GM21447 (cell line): ENCODE data around the gene PLA2G6.

ENCODE experiments used
- ATAC-seq: cut with Tn5 transposase; IDR thresholded peaks from one replicate; pipeline ENCODE4 v1.9.1; 2021; ENCODE audit not compliant: unreplicated experiment

PLA2G6 gene

DNA sequence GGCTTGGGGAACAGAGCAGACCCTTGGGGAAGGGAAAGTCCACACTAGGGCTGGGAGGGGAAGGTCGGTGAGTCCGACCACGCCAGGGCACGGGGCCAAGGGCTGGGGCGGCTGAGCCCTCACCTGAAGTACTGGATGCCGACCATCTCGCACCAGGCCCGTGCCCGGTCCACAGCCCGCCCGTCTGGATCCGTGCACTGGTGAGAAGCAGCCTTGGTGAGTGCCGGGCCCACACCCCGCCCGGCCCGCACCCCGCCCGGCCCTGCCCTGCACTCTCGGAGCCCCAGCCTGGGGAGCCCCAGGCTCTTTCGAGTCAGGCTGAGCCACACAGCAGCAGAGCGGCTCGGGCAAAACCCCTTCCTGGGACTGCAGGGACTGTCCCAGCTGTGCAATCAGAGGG, 69.2 kb downstream of the PLA2G6 start:
- no peak for ATAC-seq

DNA sequence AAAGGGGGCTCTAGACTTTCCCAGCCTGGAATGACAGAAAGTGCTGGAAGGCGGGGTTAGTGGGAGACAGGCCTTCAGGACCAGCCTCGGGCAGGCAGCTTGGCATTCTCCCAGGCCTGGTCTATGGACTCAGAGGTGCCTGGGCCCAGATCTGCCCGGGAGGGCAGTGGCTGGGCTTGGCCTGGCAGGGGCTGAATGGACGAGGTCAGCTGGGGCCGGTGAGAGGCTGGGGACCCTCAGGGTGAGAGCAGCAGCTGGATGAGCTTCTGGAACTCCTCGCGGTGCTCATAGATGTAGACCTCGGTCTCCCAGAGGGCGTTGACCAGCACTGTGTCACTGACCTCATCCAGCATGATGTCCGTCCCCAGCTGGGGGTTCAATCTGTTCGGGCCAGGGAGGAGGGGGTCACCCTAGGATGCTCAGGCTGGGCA, 69.7 kb downstream of the PLA2G6 start:
- ATAC-seq = no peak

DNA sequence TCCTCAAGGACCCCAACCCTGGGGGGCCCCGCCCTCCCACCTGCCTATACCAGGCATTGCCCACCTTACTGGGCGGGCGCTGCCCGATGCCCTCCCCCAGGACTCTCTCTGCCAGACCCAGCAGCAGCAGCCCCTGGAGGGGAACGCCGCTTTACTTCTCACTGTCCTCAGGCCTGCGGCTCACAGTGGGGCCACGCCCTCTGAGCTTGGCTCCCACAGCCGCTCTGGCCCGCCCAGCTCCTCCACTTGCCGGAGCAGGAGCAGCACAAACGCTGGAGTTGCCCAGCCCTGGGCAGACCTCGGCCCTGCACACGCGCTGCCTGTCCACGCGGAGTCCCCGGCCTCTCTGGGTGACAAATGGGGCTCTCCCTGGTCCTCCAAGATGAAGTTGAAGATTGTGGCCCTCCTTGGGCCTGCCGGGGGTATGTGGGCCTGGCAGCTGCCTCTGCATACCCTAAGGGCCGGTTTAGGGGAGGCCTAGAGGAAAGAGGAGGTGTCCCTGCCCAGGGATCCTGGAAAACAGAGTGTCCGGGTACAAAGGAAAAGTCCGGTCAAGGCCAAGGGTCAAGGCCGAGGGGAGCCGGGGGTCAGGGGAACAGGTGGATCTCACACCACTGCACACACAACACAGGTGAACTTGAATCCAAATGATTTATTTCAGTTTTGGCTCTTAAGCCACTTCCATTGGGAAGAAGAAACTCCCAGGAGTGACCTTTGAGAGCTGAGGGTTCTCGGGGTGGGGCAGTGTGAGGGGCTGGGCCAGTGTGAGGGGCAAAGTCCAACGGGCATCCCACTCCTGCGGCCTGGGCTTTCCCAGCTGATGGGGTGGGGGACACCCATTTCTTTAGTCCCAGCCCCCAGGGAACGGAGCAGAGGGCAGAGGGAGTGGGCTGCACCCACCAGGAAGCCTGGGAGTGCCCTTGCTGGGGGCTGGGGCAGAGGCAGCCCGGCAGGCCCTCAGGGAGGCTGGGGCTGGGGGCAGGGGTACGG, 70.5 kb downstream of the PLA2G6 start:
- ATAC-seq = no peak

DNA sequence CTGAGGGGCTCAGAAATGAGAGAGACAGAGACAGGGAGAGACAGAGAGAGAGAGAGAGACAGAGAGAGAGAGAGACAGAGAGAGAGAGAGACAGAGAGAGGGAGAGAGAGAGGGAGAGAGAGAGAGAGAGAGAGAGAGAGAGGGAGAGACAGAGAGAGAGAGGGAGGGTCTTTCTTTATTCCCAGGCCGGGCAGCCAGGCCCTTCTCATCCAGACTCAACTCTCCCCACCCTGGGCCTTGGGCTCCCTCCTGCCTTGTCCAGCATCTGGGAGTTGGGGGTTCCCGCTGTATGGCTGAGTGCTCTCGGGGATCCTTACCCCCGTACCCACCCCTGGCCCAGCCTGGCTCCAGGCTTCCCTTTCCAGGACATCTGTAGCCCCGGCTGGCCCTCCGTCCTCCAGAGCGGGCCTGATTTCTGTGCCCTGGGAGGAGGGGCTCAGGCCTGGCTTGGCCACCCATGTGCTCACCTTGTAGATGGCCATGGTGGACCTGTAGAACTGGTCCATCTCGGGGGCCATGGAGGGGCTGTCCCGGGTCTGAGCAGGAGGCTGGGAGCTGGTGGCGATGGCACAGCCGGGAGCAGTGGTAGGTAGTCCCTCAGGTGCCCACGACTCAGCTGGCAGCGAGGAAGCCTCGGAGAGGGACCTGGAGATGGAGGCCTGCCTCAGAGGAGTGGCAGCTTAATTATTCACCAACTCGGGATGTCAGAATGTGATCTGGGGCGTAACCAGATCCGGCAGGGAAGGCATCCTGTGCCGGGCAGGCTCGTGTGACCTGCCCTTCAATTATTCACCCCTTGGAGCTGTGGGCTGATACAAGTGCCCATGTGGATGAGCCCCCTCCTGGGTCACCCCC, 71.4 kb downstream of the PLA2G6 start, which contains the start of gene BAIAP2L2:
TSS of gene BAIAP2L2 (minus strand) at position 677 of the 855 bp plus-strand sequence. CDS start at position 518, 159 bp downstream.
- ATAC-seq = no peak

DNA sequence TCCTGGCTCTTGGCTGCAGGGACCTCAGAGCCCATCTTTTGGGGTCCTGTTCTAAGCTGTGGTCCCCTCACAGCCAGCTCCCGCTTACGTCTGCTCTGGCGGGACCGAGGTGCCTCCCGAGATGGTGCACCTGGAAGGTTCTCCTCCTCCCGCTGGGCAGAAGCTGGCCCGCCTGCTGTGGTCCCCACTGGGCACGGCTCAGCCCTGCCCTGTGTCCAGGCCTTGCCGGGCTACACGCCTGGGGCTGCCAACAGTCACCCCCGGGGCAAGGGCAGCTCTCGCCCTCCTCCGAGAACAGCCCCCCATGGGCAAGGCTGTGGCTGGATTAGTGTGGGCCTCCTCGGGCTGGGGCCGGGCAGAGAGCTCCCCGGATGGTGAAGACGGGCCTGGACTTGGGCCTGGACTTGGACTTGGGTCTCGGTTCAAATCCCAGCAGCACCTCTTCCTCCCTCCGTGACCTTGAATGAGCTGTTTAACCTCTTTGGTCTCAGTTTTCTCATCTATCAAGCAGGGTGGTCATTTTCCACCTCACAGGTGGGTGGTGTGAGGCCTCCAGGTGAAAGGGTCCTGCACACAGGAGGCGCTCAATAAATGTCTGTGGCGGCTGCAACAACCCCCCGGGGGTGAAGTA, 72.1 kb downstream of the PLA2G6 start:
- no peak for ATAC-seq

DNA sequence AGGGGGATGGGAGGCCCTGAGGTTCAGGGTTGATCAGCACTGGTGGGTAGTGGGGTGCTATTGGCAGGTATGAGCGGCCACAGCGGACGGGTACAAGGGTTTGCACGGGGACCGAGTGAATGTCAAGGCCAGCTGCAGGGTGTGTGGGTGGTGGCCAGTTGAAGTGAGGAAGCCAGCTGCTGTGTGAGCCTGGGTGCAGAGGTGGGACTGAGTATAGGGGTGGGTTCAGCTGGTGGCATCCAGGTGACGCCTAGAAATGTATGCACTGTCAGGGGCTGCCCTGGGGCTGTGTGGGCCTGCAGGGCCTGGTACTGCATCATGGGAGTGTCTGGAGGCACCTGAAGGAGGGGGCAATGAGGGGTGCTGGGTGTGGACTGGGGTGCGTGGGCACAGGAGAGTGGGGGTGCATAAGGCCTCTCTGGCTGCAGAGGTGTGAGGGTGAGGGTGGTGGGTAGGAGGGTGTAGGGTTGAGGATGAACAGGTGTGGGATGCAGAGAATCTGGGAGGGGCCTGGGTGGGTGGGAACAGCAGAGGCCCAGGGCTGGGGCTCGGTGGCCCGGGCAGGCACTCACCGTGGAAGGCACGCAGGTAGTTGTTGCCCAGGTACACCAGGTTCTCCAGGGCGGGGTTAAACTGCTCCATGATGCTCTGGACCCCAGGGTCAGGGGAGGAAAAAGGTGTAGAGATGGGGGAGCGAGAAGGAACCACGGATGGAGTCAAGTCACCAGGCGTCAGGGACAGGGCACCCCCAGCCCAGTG, 72.9 kb downstream of the PLA2G6 start:
- no peak for ATAC-seq

DNA sequence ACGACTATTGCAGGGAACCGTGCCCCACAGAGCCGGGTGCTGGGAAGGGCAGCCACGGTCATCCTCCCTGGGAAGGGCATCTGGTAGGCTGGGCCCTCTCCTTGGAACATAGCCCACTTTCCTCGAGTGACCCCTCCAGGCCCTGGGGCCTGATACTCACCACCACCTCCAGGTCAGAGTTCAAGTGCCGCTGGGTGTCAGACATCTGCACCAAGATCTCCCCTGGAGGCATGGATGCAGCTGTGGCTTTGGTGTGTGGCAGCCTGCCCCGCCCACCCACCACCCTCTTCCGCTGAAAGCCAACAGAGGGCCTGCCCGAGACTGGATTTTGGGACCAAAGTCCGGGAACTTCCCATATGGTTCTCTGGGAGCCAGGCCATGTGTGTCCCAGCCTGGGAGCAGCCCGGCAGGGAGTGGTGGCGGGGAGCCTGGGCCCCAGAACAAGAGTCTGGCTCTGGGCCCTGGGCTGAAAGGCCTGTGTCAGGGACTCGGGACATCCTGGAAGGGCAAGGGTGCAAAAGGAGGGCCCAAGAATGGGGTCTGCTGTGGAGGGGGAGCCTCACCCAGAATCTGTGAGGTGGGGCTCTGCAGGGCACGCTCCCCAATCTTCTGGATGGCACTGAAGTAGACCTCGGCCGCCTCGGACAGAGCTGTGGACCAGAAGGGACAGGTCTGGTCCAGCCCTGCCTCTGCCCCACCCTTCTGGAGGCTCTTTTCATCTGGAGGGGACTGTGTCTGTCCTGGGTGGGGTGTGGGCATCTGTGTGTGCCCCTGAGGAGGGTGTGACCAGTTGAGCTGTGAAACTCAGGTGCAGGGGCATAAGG, 73.7 kb downstream of the PLA2G6 start:
- ATAC-seq = no peak

DNA sequence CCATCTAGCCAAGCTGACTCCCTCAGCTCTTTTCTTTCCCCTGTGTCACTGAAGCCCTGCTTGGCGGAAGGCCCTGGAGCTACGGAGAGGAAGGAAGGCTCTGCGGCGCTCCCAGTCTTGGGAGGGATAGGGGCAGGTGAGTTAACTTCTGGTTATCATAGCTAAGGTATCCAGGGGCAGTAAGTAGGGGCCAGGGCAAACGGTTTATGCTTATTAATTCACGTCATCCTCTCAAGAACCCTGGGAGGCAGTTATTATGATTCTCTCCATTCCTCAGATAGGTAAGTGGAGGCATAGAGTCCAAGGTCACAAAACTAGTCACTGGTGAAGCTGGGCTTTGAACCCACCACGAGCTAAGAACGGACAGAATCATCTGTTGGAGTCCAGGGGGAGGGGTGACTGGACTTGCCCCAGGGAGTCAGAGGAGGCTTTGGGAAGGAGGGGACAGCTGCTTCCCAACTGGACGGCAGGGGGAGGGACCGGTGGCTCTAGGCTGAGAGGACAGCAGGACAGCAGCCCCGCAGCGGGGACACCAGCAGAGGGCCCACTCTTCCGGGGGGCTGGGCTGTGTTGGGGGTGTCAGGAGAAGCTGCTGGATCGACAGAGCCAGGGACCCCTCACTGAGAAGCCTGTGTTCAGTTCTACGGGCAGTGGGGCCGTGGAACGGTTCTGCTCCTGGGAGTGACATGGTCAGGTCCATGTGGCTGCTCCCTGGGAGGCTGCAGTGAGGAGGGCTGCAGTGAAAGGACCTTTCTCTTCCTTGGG, 74.6 kb downstream of the PLA2G6 start:
- ATAC-seq = no peak

DNA sequence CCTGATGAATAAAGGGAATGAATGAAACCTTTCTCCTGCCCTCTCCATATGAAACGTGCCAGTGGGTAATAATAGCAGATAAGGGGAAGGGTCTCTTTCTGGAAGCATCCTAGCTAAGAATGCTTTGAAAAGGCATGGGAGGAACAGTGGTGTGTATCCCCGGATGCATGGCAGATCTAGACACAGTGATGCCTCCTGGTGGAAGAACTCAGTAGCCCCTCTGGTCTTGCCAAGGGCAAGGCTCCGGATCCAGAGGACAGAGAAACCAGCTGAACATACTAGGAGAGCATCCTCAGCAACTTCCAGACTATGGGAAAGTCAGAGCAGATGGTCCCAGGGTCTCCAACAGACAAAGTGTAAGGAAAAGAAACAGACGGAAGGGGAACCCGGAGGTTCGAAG, 77.5 kb downstream of the PLA2G6 start:
- no peak for ATAC-seq

DNA sequence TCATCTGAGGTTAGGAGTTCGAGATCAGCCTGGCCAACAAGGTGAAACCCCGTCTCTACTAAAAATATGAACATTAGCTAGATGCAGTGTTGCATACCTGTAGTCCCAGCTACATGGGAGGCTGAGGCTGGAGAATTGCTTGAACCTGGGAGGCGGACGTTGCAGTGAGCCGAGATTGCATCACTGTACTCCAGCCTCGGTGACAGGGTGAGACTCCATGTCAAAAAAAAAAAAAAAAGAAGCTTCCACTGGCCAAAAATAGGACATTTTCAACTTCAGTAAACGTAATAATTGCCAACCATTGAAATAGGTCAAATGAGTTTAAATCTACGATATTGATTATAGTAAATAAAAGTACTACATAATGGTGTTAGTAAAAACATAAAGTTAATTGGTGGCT, 78.0 kb downstream of the PLA2G6 start:
- ATAC-seq = no peak

DNA sequence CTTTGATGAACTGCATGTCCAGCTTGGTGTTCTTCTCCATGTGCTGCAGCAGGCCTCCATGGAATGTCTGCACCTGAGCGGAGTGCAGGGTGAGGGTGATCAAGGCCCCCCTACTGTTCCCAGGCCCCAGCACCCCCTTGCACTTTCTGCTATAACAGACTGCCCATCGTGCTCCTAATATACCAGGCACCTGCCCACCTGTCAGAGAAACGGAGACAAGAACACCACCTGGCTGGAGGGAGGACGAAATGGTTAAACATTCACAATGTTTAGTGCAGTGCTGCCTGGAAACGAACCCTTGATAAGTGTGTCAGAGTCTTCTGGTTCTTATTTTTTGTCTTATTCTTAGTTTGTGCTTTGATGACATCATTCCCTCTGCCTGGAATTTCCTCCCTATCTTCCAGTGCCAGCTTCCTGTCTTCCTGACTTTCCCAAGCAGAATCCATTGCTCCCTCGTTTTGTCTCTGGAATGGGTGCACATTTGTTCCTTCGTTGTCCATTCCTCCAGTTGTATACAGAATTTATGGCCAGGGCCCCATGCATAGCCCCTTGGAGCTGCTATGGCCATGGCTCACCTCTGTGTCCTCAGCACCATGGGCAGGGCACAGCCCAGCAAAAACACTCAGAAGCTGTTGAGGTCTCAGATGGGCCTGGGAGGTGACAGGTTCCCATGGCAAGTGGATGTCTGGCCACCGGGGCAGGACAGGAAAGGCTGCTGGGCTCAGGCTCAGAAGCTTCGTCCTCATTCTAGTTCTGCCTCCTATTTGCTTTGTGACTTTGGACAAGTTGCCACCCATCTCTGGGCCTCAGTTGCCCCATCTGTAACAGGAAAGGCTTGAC, 83.0 kb downstream of the PLA2G6 start:
- no peak for ATAC-seq

DNA sequence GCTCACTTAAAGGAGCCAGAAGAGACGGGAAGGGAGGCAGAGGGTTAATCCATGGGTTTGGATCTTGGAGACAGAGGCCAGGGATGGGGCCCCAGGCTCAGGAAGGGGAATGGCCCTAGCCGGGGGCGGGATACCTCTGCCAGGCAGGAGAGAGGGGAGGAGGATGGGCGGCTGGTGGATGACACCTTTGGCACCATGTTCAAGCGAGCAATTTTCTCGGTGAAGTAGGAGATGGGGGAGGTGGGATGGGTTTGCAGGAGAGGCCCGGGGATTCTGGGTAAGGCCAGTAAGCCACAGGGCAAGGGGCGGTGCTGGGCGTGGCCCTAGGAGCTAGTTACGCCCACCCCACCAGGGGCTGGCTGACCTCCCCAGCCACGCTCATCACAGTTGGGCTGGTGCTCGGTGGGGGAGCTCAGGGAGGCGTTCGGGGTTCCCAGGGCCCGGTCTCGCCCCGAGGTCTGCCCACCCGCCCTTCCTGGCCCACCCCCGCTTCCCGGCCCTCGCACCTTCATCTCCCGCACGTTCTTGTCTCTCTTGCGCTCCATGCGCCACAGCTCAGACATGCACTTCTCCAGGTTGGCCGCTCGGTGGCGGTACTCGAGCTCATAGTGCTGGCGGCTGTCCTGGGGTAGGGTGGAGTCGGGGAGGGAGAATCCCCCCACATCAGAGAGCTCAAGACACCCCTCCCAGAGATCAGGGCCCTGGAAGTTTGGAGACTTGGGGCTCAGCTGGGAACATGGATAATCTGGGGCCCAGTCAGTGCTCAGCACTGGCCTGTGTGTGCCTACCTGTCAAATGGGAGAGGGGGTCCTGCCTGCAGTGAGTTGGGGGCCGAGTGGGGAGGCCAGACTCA, 83.8 kb downstream of the PLA2G6 start:
- ATAC-seq = no peak

DNA sequence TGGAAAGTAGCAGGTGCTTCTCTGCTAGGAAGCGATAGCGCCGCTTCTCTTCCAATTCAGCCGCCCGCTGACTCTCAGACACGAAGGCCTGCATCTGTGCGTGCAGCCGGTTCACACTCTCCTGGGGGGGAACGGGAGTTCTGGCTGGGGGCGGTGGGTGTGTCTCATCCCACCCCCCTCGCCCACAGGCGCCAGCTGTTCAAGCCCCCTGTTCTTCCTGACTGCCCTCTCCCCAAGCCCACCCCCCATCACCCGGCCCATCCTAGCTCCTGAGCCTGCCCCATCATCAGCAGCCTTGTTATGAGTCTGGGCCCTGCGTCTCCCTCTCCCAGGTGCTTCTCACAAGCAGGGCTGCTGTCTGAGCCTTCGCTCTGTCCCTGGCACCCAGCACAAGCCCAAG, 84.6 kb downstream of the PLA2G6 start:
- no peak for ATAC-seq

DNA sequence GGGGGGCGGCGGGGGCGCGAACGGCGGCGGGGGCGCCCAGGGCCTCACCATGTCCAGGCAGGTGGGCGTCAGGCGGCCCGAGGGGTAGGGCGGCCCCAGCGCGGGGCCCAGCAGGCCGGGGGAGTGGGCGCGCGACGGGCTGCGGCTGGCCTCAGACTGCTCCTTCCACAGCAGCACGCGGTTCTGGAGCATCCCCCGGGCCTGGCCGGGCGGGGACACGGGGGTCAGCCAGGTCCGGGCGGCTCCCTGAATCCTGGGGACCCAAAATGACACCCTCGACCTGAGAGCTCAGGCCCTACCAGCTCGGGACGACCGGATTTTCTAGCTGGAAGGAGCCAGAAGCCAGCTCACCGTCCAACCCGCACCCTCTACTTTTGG, 92.2 kb downstream of the PLA2G6 start:
- ATAC-seq = no peak

DNA sequence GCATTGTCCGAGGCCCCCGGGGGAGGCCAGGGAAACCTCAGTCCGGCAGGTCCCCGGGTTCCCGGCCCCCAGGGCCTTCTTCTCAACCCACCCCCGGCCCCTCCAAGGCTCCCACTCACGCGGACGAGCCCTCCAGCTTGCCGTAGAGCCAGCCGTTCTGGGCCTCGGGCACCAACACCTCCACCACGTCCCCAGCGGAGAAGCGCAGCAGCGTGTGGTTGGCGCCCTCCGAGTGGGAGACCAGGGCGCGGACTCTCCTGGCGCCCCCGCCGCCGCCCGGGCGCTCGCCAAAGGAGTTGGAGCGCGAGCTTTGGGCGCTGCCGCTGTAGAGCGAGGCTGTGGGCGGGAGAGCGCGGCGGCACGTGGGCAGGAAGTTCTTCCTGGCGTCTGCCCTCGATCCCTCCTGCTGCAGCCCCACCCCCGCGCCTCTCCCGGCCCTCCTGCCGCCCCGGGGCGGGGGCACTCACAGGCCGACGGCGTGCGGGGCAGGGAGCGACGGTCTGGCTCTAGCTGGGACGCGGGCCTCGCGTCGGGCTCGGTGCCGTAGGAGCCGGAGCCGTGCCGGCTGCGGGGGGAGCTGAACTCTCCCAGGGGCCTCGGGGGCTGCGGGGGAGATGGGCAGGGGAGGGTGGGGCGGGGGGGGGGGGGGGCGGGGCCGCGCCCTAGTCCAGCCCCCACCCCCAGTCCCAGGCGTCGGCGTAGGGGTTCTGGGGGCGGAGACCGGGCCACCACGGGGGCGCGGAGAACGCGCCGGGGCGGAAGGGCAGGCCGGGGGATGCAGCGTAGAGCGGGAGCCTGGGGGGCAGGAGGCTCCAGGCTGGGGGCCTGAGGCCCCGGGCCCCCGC, 92.8 kb downstream of the PLA2G6 start:
- ATAC-seq = no peak

DNA sequence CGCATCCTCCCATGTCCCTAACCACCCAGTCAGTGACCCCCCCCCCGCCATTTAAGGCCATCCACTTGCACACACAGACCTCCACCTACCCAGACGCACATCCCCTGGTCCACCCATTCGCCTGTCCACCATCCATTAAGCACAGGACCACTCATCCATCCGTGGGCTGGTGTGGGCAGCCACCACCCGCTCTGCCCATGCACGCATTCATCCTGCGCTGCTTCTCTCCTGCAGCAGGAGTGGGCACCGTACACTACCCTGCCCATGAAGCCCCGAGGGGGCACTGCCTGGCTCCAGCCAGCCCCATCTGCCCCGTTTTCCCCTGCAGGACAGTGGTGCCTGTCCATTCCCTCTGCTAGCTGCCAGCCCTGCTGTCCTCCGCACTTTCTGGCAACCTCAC, 93.8 kb downstream of the PLA2G6 start:
- ATAC-seq = no peak
